ENCODE measurements around the gene HSD17B12. TPM values are rescaled to one million over a fixed set of nuclear protein-coding genes. Genes with fewer than 3 reads are reported as not detected.

HSD17B12 gene
- total and polyA plus RNA-seq, 2 of the 8 experiments (the other 6 are each of a cell fraction or from before 2014, with no cell fraction given), result 46.0 to 121 TPM

- ChIA-PET CTCF (ENCODE audit: partially characterized antibody) (interaction anchor here (0.9 to 4.5 kb wide), 11 partner anchors 8 to 298 kb away, joined by 3 to 24 read pairs (median 4); no protein-coding TSS in a partner anchor), POLR2A (ENCODE audit: partially characterized antibody) (no interaction called here)
- H2AFZ ChIP-seq (ENCODE audit: low read length), result no peak overlapping the region
- H2BK15ac ChIP-seq (ENCODE audit: low read length), result no peak overlapping the region
- H3K9ac ChIP-seq (replicated peaks in 1 of 4; ENCODE audit: extremely low read depth in 1 of 4, low read depth in 3 of 4, low read length in 3 of 4), result no peak overlapping the region
- H3K27me3 ChIP-seq (replicated peaks in 1 of 4; ENCODE audit: control insufficient read depth in 3 of 4, extremely low read depth in 1 of 4, insufficient read depth in 3 of 4, low read length in 3 of 4), result no peaks in the 10 kb centered on the region
- H3K79me1 ChIP-seq (ENCODE audit: low read depth, low read length), result no peaks in the 10 kb centered on the region
- no peak overlapping the region for H3K4me2 ChIP-seq (ENCODE audit: insufficient read depth in 1 of 2, low read depth in 2 of 2, low read length in 2 of 2)
- FAIRE-seq (no peak), DNase-seq (ENCODE audit: low read depth in 1 of 2, low spot score in 2 of 2) (no peak)
- H3K27ac ChIP-seq (ENCODE audit: low read depth, low read length), result no peak overlapping the region
- H3K4me1 ChIP-seq (replicated peaks in 1 of 4; ENCODE audit: control insufficient read depth in 3 of 4, insufficient read depth in 4 of 4, low read length in 3 of 4), result no peaks in the 10 kb centered on the region
- H3K4ac ChIP-seq (replicated peaks; ENCODE audit: insufficient read length, low read depth, low read length), result no peak overlapping the region
- H2AK5ac ChIP-seq (ENCODE audit: low read depth, low read length), result no peak overlapping the region
- H3K23me2 ChIP-seq (ENCODE audit: low read depth, low read length), result no peaks in the 10 kb centered on the region
- no peak overlapping the region for H2BK120ac ChIP-seq (replicated peaks; ENCODE audit: low read depth, low read length)
- peaks cover 0 to 23% (median 11%) of the 10 kb centered on the region in 4 experiments; a peak in 6 of 8 replicates for H3K36me3 ChIP-seq (ENCODE audit: control insufficient read depth in 2 of 4, insufficient read depth in 4 of 4, low read length in 3 of 4)
- no peak overlapping the region for H4K91ac ChIP-seq (replicated peaks; ENCODE audit: insufficient read length, low read length)
- no peak overlapping the region for H2BK20ac ChIP-seq (ENCODE audit: low read length)
- no peaks in the 10 kb centered on the region for H3K79me2 ChIP-seq (ENCODE audit: control insufficient read depth in 1 of 2, insufficient read depth in 2 of 2, low read length in 2 of 2)
- TF ChIP-seq CTCF (IDR thresholded peaks at IDR 0.05; ENCODE audit: control extremely low read depth in 1 of 3, insufficient read depth in 1 of 3, low read depth in 1 of 3, low read length in 3 of 3) (peak in 1 of 3 experiments; percentile 46; a peak in 2 of 4 replicates), TBP (IDR thresholded peaks at IDR 0.05; ENCODE audit: low read depth, low read length) (no peak), RAD21 (IDR thresholded peaks at IDR 0.05 in 1 of 2, conservative IDR thresholded peaks at IDR 0.05 in 1 of 2; ENCODE audit: low read depth in 2 of 2, low read length in 2 of 2) (peak; percentile 14 to 41; a peak in 3 of 4 replicates)
- no peaks in the 10 kb centered on the region for H4K20me1 ChIP-seq (replicated peaks in 1 of 2; ENCODE audit: control insufficient read depth in 1 of 2, insufficient read depth in 2 of 2, low read length in 2 of 2)
- H3K14ac ChIP-seq (ENCODE audit: insufficient read length), result no peak overlapping the region
- H3K4me3 ChIP-seq (ENCODE audit: extremely low read depth in 1 of 4, insufficient read depth in 2 of 4, low read depth in 3 of 4, low read length in 4 of 4), result no peak overlapping the region
- H4K5ac ChIP-seq (ENCODE audit: insufficient read length, low read depth, low read length), result no peak overlapping the region
- H3K18ac ChIP-seq (ENCODE audit: extremely low read depth, low read length), result no peak overlapping the region
- H3K23ac ChIP-seq (ENCODE audit: insufficient read length), result no peak overlapping the region
- no peak overlapping the region for H3K56ac ChIP-seq (replicated peaks; ENCODE audit: insufficient read length, low read depth, low read length)
- no peak overlapping the region for H2BK12ac ChIP-seq (ENCODE audit: low read depth, low read length)
- peaks cover 8 to 11% of the 10 kb centered on the region in 2 experiments; a peak in 3 of 4 replicates for H3K9me3 ChIP-seq (ENCODE audit: insufficient read depth in 2 of 2, low read depth in 1 of 2, low read length in 1 of 2)
- no peak overlapping the region for H2BK5ac ChIP-seq (ENCODE audit: low read depth, low read length)
- no peak overlapping the region for H4K8ac ChIP-seq (ENCODE audit: extremely low read depth, insufficient read depth, low read length)
Measured at GRCh38 chr11:43802509-43802908, 122.0 kb downstream of the HSD17B12 start.

Measured in H1 (cell line).